Memory B cell (primary cell): ENCODE results near the gene DOCK1.
"Not testable (repeated sequence)": the region's sequence is repeated elsewhere in the genome, so short reads cannot be mapped to it uniquely, and the experiment has no call there.

Source experiments
- ATAC-seq: fragments of 150-1000 bp; cut with Tn5 transposase; 2 replicates; pipeline ENCODE4 v1.10.0; 2021; ENCODE audit warnings: low read depth, mild to moderate bottlenecking, moderate library complexity
- DNase-seq, 2 donors: peaks; one replicate each; pipeline ENCODE4 v3.0.0; 2022; ENCODE audit warnings: low spot score in 2 of 2
- H3K27ac Mint-ChIP-seq: one replicate; pipeline ENCODE4 v1.8.0; 2022; ENCODE audit warnings: mild to moderate bottlenecking, moderate library complexity, mixed read lengths
- H3K27me3 Mint-ChIP-seq: one replicate; pipeline ENCODE4 v1.8.0; 2022; ENCODE audit warnings: mixed read lengths
- H3K36me3 Mint-ChIP-seq: one replicate; pipeline ENCODE4 v1.8.0; 2022; ENCODE audit warnings: mild to moderate bottlenecking, mixed read lengths
- H3K4me1 Mint-ChIP-seq: one replicate; pipeline ENCODE4 v1.8.0; 2022; ENCODE audit warnings: mixed read lengths
- H3K4me3 Mint-ChIP-seq: one replicate; pipeline ENCODE4 v1.8.0; 2022; ENCODE audit warnings: mild to moderate bottlenecking, moderate library complexity, mixed read lengths
- H3K9me3 Mint-ChIP-seq: one replicate; pipeline ENCODE4 v1.8.0; 2022; ENCODE audit warnings: mixed read lengths

Gene DOCK1

DNA sequence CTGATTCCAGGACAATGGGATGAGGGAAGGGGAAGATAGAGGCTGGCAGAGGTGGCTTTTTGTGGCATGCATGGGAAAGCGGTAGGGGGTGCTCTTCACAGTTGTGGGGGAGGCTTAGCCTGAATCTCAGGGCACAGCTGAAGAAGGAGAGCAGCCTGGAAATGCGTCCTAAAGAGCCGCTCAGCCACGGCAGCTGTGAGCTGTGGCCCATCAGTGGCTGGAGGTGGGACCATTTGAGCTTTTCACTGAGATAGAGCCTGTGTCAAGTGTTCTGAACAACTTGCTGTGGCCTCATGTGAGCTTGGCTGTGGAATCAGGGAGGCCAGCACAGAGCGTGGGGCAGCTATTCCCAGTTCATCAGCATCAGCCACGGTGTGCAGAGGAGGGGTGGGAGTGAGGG is 391.5 kb downstream of the DOCK1 start:
- Mint-ChIP-seq H3K9me3 (peaks cover 3% of the 10 kb centered on the region), H3K27ac (no peak overlapping the region), H3K36me3 (no peaks in the 10 kb centered on the region), H3K4me1 (no peaks in the 10 kb centered on the region), H3K4me3 (no peak overlapping the region), H3K27me3 (peaks cover 4% of the 10 kb centered on the region)
- ATAC-seq (no peak), DNase-seq (no peak)

DNA sequence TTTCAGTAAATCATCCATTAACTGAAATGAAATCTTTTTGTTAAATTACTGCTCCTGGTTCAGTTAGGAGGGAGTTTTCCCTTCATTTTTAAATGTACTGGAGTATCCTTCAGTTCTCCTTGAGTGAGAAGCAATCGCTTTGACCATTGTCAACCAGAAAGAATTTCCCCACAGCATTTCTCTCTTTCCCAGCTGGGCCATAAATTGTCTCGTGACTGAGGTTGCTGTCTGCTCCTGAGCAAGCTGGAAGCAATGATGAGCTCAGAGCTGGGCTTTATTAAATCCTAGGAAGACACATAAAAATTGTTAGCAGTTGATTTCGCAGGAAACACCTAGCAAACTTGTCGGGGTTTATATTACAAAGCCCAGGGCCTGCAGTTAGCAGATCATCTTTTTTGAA is 393.2 kb downstream of the DOCK1 start:
- Mint-ChIP-seq H3K27ac (no peak overlapping the region), H3K9me3 (peaks cover 3% of the 10 kb centered on the region), H3K27me3 (peaks cover 4% of the 10 kb centered on the region), H3K36me3 (no peaks in the 10 kb centered on the region), H3K4me3 (no peak overlapping the region), H3K4me1 (no peaks in the 10 kb centered on the region)
- ATAC-seq = no peak
- no peak for DNase-seq

GRCh38 chr10:127299192-127299591 is 394.0 kb downstream of the DOCK1 start:
- H3K4me3 Mint-ChIP-seq, H3K4me1 Mint-ChIP-seq, H3K27me3 Mint-ChIP-seq, H3K36me3 Mint-ChIP-seq, ATAC-seq, H3K9me3 Mint-ChIP-seq, DNase-seq, H3K27ac Mint-ChIP-seq: not testable (repeated sequence)

DNA sequence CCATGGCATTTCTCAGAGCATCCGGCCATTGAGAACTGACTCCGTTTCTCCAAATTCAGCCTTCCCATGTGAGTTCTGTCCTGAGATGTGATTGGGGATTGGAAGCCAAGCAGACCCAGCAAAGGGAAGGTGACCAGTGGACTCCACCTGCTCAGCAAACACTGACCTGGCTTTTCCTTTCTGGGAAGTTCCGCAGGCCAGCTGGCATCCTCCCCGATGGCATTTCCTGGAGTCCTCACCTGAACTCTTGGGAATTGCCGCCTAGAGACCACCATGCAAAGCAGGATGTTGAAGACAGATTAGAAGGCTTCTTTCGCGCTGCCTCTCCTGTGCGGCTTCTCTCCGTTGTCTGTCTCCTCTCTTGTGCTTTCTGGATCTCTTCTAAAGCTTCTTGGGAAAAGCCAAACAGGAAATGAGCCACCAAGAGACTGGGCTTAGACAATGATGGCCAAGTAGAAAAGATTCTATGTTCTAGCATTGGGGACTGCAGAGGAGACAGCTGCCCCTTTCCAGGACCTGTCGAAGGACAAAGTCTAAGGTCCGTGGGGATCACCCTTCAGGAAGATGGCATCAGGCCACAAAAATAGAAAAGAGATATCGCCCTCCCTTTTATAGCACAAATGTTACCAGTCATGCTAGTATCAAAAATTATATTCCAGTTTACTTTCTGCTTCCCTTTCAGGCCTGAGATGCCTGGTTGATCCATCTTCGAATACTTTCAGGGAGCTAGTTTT is 394.9 kb downstream of the DOCK1 start:
- H3K27ac Mint-ChIP-seq = no peak overlapping the region
- DNase-seq (no peak), ATAC-seq (no peak)
- H3K4me3 Mint-ChIP-seq = no peak overlapping the region
- H3K36me3 Mint-ChIP-seq = no peaks in the 10 kb centered on the region
- peaks cover 2% of the 10 kb centered on the region for H3K9me3 Mint-ChIP-seq
- no peaks in the 10 kb centered on the region for H3K4me1 Mint-ChIP-seq
- H3K27me3 Mint-ChIP-seq = no peaks in the 10 kb centered on the region

- Mint-ChIP-seq H3K27ac (no peak overlapping the region), H3K27me3 (no peaks in the 10 kb centered on the region), H3K36me3 (no peaks in the 10 kb centered on the region), H3K4me3 (no peak overlapping the region), H3K4me1 (no peaks in the 10 kb centered on the region), H3K9me3 (peaks cover 2% of the 10 kb centered on the region)
- DNase-seq (no peak), ATAC-seq (no peak)
These were observed 395.7 kb downstream of the DOCK1 start for GRCh38 chr10:127300868-127301321.

GRCh38 chr10:127302343-127302742 is 397.1 kb downstream of the DOCK1 start:
- Mint-ChIP-seq H3K4me1 (no peaks in the 10 kb centered on the region), H3K4me3 (no peak overlapping the region), H3K27me3 (no peaks in the 10 kb centered on the region), H3K36me3 (no peaks in the 10 kb centered on the region), H3K9me3 (peaks cover 2% of the 10 kb centered on the region), H3K27ac (no peak overlapping the region)
- ATAC-seq (no peak), DNase-seq (no peak)

GRCh38 chr10:127303105-127303504 is 397.9 kb downstream of the DOCK1 start:
- no peak for ATAC-seq
- Mint-ChIP-seq H3K36me3 (no peaks in the 10 kb centered on the region), H3K4me3 (no peak overlapping the region), H3K27me3 (no peaks in the 10 kb centered on the region), H3K27ac (no peak overlapping the region), H3K4me1 (no peaks in the 10 kb centered on the region), H3K9me3 (peaks cover 2% of the 10 kb centered on the region)
- DNase-seq = no peak

DNA sequence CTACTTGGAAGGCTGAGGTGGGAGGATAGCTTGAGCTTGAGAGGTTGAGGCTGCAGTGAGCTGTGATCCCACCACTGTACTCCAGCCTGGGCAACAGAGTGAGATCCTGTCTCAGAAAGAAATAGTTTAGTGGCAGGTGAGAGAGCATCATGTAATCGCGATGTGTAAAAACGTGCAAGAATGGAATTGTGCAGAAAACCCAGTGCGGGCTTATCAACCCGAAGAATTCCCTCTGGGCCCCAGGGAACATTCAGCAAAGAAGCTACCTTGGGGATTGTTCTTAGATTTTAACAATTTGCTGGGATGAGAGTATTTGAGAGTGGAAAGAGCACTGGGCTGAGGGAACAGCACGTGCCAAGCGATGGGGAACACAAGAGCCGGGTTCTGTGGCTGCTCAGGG is 398.5 kb downstream of the DOCK1 start:
- ATAC-seq (no peak), DNase-seq (no peak)
- no peaks in the 10 kb centered on the region for H3K36me3 Mint-ChIP-seq
- H3K27ac Mint-ChIP-seq = no peak overlapping the region
- no peak overlapping the region for H3K4me3 Mint-ChIP-seq
- H3K27me3 Mint-ChIP-seq = no peaks in the 10 kb centered on the region
- no peaks in the 10 kb centered on the region for H3K4me1 Mint-ChIP-seq
- peaks cover 2% of the 10 kb centered on the region for H3K9me3 Mint-ChIP-seq

DNA sequence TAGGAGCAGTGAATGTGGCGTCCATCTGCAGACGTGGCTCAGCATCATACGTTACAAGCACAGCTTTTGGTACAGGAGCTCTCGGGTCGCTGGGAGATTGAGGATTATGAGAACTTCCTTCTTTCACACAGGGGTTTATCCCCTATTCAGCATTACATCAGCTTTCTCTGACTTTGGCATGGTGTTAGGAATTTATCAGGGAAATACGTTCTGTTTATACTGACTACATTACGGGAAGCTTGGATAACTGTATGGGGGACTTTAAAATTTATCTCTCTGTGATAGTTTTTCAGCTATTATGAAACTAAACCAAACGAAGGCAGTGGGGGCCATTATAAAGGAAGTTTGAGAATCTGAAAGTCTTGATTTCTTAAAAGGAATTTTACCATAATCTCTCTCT is 401.3 kb downstream of the DOCK1 start:
- H3K36me3 Mint-ChIP-seq = no peaks in the 10 kb centered on the region
- H3K27me3 Mint-ChIP-seq = no peaks in the 10 kb centered on the region
- H3K9me3 Mint-ChIP-seq = peaks cover 2% of the 10 kb centered on the region
- DNase-seq (no peak), ATAC-seq (no peak)
- no peak overlapping the region for H3K27ac Mint-ChIP-seq
- no peak overlapping the region for H3K4me3 Mint-ChIP-seq
- H3K4me1 Mint-ChIP-seq = no peaks in the 10 kb centered on the region

- Mint-ChIP-seq H3K4me3 (no peak overlapping the region), H3K36me3 (no peaks in the 10 kb centered on the region), H3K27me3 (no peaks in the 10 kb centered on the region), H3K4me1 (no peaks in the 10 kb centered on the region), H3K27ac (no peak overlapping the region), H3K9me3 (peaks cover 2% of the 10 kb centered on the region)
- ATAC-seq (no peak), DNase-seq (no peak)
These were observed 402.1 kb downstream of the DOCK1 start for GRCh38 chr10:127307338-127307737.

GRCh38 chr10:127308031-127308430 is 402.8 kb downstream of the DOCK1 start:
- peaks cover 3% of the 10 kb centered on the region for H3K27me3 Mint-ChIP-seq
- H3K4me1 Mint-ChIP-seq = no peaks in the 10 kb centered on the region
- no peak for ATAC-seq
- H3K4me3 Mint-ChIP-seq = no peak overlapping the region
- peaks cover 2% of the 10 kb centered on the region for H3K9me3 Mint-ChIP-seq
- DNase-seq = no peak
- no peaks in the 10 kb centered on the region for H3K36me3 Mint-ChIP-seq
- H3K27ac Mint-ChIP-seq = no peak overlapping the region

- H3K4me1 Mint-ChIP-seq, H3K27ac Mint-ChIP-seq, H3K27me3 Mint-ChIP-seq, H3K4me3 Mint-ChIP-seq, DNase-seq, ATAC-seq, H3K36me3 Mint-ChIP-seq, H3K9me3 Mint-ChIP-seq: not testable (repeated sequence)
These were observed 404.4 kb downstream of the DOCK1 start for GRCh38 chr10:127309619-127310018.

GRCh38 chr10:127310430-127310829 is 405.2 kb downstream of the DOCK1 start:
- no peak overlapping the region for H3K27ac Mint-ChIP-seq
- H3K9me3 Mint-ChIP-seq = peaks cover 3% of the 10 kb centered on the region
- no peaks in the 10 kb centered on the region for H3K36me3 Mint-ChIP-seq
- no peaks in the 10 kb centered on the region for H3K4me1 Mint-ChIP-seq
- H3K27me3 Mint-ChIP-seq = peaks cover 4% of the 10 kb centered on the region
- DNase-seq (no peak), ATAC-seq (no peak)
- no peak overlapping the region for H3K4me3 Mint-ChIP-seq

- Mint-ChIP-seq H3K27me3 (peaks cover 4% of the 10 kb centered on the region), H3K36me3 (no peaks in the 10 kb centered on the region)
- no peak for DNase-seq
These were observed 405.7 kb downstream of the DOCK1 start for GRCh38 chr10:127310923-127311322.

DNA sequence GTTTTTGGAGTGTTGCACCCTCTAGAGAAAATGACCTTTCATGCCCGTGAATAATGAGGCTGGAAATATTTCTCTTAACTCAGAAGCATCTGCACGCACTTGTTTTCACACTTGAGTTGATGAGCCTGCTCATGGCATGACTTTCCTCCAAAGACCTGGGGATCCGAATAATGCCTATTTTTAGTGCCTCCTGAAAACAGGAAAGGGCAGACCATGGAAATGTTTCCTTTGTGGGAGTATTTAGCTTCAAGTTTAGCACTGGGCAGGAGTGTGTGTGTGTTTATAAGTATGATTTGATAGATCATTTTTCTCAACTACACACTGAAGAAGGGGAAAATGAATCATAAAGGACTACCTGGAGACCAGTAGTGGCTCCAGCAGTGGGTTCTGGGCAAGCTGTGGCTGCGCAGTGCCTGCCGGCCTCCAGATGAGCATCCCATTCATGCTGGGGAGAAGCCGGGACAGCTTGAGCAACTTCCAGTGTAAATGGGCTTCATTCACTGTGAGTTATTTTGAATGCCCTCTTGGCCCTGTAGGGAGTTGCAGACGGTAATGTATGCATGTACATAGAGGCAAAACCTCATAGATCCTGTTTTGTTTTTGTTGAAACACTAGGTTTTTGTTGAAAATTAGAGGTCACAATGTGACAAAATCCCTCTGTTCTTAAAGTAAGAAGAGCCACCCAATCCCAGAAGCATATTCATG is 408.9 kb downstream of the DOCK1 start:
- H3K9me3 Mint-ChIP-seq = peaks cover 1% of the 10 kb centered on the region
- ATAC-seq (no peak), DNase-seq (no peak)
- H3K27me3 Mint-ChIP-seq = peaks cover 4% of the 10 kb centered on the region
- H3K4me3 Mint-ChIP-seq = no peak overlapping the region
- no peak overlapping the region for H3K27ac Mint-ChIP-seq
- no peaks in the 10 kb centered on the region for H3K36me3 Mint-ChIP-seq
- H3K4me1 Mint-ChIP-seq = no peaks in the 10 kb centered on the region

More at GRCh38 chr10:127310923-127311322, 405.7 kb downstream of the DOCK1 start:
- Mint-ChIP-seq H3K9me3 (peaks cover 3% of the 10 kb centered on the region), H3K27ac (no peak overlapping the region), H3K4me1 (no peaks in the 10 kb centered on the region), H3K4me3 (no peak overlapping the region)
- no peak for ATAC-seq
